IPS-NIHi11 (cell line): Measurements from ENCODE around the gene GOLPH3.

Experiments
- DNase-seq: peaks from one replicate; pipeline ENCODE4 v3.0.0; 2012; ENCODE audit warnings: mixed read lengths, low spot score

GOLPH3 gene

DNA sequence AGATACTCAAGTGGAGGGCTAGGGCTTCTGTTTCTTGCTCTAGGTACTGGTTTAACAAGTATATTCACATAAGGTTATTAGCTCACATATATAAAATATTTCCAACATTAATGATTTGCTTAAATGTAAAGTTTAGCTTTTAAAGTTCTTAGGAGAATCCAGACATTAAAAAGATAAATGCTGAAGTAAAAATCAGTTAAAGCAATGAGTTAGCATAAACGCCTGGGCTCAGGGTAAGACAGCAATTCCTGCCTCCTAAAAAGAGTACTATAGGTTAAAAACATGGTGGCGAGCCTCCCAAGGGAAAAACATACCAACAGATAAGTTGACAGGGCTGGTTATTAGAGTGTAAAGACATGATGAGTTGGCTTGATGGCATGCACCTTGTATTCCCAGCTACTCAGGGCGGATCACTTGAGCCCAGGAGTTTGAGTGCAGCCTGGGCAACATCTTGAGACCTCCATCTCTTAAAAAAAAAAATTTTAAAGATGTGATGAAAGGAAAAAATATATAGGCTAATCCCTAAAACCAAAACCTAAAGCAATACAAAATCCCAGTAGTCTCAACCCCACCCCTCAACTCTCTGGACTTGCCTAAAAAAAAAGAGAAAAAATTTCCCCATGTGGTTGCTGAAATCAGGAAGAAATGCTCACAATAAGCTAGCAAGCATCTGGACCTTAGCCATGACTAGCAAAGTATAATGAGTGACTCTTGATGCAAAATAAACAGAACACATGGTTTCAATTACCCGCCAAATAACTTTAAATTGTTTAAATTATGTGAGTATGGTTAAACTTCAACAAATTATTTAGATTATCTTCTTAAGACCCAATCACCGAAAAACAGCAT is 3.6 kb downstream of the GOLPH3 start:
- no peak for DNase-seq

DNA sequence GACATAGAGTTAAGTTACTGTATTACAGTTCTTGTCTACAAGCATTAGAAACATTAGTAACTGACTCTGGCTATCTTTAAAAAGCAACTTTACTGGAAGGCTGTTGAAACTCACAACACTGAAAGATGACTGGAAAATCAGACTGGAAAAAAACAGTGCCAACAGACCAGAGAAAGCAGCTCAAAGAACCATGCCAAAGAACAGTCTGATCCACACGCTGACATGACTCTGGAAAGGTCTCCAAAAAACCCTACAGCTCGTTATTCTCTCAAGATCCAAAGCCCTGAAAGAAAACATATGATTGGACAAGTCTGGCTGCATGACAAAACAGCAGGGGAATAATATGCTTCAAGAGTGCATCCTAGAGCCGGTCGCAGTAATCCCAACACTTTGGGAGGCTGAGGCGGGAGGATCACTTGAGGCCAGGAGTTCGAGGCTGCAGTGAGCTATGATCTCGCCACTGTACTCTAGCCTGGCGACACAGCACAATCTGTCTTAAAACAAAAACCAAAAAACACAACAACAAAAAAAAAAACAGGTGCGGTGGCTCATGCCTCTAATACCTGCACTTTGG is 5.6 kb downstream of the GOLPH3 start:
- DNase-seq, result no peak

DNA sequence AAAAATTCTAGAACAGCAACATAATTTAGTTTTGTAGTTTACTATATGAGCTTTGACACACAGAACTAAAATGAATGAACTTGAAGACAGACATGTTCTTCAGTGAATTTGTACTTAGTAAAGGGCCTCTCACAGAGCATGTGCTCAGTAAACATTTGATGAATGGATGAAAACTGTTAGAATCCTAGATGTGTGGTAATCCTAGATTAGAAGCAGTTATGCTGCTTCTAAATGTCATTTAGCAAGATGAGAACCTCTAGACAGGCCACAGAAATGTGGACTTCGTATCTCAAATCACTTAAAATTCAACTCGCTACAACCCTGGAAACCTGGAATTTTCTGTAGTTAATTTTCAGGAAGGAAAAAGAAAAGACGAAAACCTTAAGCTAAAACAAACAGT is 8.5 kb downstream of the GOLPH3 start:
- DNase-seq, result no peak

DNA sequence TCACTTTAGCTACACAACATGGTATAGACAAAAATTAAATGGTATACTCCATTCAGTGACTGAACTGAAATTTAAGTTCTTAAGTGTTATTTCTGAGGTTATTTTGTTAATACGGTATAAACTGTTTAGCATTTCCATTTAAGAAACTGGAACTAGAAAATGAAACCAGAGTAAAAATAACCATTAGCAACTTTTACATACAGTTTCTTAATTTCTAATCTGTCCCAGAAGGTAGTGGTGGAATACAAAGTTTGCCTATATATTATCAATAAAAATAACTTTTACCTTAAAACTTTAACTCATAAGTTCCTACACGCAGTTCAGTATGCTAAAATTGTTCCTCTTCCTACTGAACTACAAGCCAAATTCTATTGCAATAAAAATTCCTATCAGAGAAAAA is 10.3 kb downstream of the GOLPH3 start:
- DNase-seq, result no peak

DNA sequence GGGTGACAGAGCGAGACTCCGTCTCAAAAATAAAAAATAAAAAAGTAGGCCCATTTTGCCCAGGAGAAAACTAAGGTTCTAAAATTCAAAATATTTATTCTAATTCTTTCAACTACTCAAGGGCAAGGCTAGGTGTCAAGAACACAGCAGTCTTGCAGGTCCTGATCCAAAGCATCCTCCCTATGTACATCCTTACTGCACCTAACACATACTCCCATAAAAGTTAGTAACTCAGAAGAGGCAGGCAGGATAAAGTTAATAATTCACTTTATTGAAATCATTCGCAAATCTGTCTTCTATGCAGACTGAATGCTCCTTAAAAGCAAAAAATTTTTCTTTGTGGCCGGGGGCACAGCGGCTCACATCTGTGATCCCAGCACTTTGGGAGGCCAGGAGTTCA is 11.1 kb downstream of the GOLPH3 start:
- no peak for DNase-seq

DNA sequence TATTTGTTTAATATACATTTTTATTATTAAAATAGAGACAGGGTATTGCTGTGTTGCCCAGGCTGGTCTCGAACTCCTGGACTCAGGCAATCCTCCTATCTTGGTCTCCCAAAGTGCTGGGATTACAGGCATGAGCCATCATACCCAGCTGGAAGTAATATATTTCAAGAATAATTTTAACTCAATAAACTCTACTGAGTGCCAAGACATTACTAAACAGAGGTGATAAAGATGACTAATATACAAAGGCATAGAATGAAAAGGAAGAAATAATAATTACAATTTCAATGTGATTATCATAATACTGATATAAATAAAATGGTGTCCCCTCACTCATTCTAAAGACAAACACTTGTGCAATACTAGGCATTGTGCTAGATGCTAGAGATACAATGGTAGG is 13.9 kb downstream of the GOLPH3 start:
- no peak for DNase-seq

DNA sequence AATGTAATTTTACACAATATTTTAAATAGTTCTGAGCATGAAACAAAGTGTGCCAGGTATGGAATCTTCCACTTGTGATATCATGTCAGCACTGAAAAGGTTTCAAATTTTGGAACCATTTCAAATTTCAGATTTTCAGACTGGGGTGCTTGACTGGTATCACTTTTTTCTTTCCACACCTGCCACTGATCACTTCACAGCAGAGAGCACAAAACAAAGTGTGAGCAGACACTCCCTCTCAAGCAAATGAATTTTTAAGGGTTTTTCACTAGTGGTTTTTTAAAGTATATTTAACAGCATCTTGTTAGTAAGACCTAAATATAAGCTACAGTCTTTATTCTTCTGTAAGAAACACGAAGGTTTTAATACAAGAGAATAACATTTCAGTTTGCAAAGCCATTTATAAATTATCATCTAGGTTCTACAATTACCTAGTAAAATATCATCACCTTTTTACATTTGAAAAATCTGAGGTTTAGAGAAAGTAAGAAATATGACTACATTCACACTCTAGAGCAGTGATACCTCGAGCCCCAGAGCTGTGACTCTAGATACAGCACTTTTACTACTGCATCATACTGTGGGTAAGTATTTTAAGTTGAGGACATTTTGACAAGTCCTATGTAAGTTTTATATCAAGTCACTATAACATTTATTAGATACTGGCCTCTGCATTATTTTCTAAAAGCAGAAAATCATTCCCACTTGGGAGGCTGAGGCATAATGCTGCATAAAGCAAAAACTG is 14.6 kb downstream of the GOLPH3 start:
- no peak for DNase-seq

DNA sequence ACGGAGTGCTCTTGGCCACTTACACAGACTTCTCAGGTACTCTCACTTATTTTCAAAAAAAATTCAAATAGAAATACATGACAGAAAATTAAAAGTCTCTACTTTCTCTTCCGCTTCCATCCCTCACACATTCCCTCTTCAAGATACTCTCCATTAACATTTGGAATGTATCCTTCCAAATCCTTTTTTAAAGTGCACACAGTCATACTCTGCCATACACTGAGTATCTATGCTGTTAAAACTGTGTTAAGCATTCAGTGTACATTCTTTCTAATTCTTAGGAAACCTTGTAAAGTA is 15.5 kb downstream of the GOLPH3 start:
- DNase-seq, result no peak

DNA sequence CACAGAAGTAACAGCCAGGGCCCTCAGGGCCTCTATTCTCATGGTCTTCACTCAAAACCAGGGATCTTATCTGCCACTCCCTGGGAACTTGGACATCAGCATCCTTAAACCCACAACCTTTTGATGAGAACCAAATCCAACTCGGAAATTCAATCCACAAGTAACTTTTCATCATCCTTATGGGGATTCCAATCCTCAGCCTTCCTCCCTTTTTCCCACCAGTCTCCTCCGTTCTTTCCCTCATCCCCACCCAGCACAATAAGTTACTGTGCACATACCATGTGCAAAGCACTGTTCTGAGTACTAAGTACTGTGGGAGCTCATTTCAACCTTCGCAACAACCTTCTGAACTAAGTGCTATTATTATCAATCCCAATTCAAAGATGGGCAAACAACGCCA is 17.0 kb downstream of the GOLPH3 start:
- no peak for DNase-seq

DNA sequence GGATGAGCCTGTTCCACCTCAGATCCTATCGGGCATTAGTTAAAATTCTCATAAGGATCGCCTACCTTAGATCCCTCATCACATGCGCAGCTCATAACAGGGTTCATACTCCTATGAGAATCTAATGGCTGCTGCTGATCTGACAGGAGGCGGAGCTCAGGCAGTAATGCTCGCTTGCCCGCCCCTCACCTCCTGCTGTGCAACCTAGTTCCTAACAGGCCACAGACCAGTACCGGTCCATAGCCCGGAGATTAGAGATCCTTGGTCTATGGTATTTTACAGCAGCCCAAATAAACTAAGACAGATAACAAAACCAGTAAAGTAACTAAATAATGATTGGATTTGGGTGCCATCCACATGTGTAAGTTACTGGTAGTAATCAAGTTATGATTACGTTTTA is 17.5 kb downstream of the GOLPH3 start:
- DNase-seq, result no peak

DNA sequence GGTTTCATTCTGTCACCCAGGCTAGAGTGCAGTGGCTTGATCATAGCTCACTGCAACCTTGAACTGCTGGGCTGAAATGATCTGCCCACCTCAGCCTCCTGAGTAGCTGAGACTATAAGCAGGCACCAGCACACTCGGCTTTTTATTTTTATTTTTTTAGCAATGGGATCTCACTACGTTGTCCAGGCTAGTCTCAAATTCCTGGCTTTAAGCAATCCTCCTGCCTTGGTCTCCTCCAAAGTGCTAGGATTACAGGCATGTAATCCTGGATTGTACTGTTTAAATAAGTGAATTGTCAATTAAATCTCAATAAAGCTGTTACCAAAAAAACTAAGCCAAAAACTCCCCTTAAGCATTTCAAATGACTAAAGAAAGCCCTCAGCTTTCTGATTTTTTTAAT is 18.9 kb downstream of the GOLPH3 start:
- no peak for DNase-seq

DNA sequence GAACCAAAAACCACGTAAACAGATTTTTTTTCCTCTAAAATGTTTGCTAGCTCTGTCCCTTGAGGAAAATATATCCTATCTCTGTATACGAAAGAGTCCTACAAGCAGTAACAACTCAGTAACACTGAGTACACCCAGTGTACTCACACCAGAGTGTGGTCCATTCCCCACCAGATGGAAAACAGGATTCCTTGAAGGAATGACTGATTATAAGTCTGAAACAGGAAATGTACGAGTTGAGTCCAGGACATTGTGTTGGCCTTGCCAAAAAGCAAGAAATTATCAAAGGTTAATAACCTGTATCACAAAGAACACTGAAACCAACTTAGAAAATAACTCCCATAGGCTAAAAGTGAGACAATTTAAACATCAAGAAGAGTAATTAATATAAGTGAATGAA is 20.4 kb downstream of the GOLPH3 start:
- no peak for DNase-seq

DNA sequence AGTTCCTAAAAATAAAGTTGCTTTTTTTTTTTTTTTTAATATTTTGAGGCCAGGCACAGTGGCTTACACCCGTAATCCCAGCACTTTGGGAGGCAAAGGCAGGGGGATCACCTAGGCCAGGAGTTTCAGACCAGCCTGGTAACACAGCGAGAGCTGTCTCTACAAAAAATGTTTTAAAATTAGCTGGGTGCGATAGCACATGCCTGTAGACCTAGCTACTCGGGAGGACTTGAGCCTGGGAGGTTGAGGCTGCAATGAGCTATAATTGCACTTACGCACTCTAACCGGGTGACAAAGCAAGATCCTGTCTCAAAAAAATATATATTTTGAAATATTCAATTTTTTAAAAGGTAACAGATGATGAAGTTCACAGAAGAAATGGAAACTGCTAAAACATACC is 22.9 kb downstream of the GOLPH3 start:
- DNase-seq, result no peak

DNA sequence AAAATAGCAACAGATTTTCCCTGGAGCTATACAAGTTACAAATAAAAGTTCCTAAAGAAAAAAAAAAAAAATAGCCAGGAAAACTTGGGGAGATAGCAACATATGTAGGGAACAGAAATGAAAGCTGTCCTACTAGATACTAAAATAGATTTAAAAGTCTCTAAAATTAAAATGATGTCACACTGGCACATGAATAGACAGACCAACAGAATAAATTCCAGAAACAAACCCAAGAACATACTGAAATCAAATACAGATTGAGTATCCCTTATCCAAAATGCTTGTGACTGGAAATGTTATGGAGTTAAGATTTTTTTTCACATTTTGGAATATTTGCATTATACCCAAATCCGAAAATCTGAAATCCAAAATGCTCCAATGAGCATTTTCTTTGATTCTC is 23.8 kb downstream of the GOLPH3 start:
- DNase-seq, result no peak

DNA sequence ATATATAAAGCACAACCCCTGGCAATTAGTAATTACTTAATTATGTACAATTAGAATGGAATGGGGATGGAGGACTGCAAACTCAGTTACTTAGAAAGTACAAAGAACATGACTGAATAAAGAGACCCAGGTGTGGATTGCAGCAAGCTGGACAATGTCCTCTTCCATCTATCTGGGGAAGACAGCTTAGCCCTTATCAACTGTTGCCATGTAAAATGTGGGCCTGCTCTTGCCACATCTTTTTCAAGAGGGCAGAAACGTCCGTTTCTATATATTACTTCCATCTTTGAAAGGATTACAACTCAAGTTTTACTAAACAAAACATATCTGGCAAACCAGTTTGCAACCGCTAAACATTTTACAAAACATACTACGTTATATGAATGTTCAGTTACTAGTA is 26.2 kb downstream of the GOLPH3 start:
- no peak for DNase-seq

DNA sequence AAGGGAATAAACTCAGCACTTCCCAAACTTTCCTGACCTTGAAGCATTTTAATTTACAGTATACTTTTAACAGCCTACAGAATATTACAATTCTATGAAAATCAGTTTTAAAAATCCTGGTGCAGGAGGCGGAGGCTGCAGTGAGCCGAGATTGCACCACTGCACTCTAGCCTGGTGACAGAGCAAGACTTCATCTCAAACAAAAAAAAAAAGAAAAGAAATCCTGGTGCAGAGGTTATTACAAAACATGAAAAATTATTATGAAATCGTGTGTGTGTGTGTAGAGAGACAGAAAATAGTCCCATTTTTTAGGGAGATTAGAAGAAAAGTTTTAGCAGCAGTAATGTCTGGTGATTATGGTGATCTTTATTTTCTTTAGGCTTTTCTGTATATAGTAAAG is 26.9 kb downstream of the GOLPH3 start:
- DNase-seq, result no peak

DNA sequence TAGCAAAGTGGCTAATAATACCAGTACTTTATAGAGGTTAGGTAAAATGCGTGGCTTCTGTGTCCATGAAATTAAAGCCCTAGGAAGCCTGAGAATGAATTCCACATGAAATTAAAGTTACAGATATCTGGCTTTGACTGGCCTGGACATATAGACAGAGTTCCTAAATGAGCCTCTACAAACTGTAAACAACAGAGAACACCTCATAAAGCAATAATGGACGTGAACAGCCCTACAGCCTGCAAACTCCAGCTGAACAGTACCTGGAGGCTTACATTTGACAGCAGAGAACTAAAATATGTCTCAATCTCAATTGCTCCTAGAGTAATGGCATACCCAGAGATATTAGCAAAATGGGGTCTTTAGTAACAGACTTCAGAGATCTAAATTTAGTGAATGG is 28.7 kb downstream of the GOLPH3 start:
- DNase-seq, result no peak

DNA sequence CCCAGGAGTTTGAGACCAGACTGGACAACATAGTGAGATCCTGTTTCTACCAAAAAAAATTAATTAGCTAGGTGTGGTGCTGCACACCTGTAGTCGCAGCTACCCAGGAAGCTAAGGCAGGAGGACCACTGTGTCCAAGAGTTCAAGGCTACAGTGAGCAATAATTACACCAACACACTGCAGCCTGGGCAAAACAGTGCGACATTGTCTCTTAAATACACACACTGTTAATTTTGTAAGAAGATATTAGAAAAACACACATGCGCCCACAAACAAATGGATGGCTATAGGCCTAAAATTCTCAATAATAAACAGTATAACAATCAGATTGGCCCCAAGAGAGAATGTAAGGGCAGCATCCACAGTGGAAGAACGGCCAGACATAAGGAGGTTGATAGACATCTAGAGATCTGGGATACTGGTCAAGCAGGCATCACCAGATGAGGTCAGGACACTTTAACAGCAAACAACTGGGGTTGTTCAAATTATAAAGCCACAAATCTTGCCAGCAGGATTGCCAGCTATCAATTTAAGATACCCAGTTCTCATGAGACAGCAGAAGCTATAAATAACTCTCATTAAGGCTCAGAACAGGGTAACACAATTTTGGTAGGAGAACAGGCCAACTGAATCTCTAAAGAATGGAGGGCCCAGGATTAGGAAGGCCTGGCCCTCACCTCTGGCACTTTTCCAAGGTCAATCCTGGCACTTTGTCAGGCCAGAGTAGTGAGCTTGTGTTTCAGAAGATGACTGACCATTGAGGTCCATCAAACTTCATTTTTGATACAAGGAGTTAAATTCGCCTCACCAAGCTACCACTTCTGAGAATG is 29.5 kb downstream of the GOLPH3 start:
- no peak for DNase-seq

DNA sequence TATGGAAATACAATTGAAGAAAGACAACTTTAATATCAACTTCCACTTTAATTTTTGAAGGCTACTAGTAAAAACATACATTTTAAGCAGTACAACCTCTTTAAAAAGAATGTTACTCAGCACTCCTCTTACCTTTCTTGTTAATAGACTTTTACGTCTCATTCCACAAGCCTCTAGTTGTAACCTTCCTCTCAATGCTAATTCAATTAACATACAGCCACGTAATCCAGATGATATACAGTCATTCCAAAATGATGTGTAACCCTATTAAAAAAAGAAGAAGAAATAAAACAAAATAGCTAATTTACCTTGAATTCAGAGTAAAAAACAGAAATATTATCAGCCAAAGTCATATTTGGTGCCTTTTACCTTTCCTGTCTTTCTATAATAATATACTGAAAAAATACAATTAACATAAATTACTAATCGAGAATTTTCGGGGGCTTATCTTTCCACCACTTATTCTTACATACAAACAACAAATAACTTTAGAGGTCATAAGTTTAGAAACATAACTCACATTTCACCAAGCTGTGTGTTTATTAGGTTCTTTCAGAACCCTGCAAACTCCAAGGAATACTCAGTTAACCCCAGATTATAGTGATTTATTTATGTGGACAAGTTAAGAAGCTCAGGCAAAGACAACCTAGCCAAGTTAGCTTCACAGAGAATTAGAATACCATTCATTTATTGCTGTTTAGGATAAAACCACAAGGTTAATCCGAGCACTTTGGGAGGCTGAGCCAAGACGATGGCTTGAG is 30.3 kb downstream of the GOLPH3 start:
- DNase-seq, result no peak

DNA sequence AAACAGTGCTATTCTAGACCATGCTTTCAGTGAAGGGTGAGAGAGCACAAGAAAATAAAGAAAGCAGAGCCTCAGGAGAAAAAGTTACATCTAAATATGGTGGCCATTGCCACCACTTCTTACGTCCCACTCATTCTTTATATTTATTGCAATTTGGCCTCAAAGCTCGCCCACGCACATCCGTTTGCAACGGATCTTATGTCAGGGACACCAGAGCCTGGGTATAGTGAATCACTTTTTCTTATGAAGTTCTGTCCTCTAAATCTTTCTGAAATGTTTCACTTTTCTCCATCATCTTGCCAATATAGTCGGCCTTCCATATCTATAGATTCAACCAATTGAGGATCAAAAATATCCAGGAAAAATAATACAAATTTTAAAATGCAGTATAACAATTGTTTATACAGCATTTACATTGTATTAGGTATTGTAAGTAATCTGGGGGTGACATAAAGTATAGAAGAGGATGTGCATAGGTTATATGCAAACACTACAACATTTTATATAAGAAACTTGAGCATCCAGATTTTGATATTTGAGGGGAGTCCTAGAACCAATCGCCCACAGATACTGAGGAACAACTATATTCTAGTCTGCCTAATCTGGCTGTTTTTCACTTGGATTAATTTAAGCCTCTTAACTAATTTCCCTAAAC is 35.2 kb downstream of the GOLPH3 start:
- DNase-seq, result no peak

DNA sequence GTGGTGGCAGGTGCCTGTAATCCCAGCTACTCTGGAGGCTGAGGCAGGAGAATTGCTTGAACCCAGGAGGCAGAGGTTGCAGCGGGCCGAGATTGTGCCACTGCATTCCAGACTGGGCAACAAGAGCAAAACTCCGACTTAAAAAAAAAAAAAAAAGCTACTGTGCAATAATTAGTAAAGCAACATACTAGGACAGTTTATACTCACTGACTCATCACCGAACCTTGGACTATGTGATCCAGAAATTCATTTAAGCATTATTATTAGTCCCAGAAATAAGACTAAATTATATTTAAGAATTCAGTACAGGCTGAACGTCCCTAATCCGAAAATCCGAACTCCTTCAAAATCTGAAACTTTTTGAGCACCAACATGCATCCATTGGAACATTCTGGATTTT is 37.8 kb downstream of the GOLPH3 start:
- no peak for DNase-seq
